Stimulated activated CD8-positive, alpha-beta memory T cell treated with anti-CD3 and anti-CD28 coated beads, Interleukin-4, amount 100 ng/mL, for 4 hours (primary cell): ENCODE data around the gene TXNDC15.
"Not testable (repeated sequence)": the region's sequence is repeated elsewhere in the genome, so short reads cannot be mapped to it uniquely, and the experiment has no call there.

ENCODE experiments used
- DNase-seq, 2 donors: peaks; one replicate each; pipeline ENCODE4 v3.0.0-alpha.2; 2020; ENCODE audit warnings: low read depth in 2 of 2, low spot score in 1 of 2

The TXNDC15 gene, protein sequence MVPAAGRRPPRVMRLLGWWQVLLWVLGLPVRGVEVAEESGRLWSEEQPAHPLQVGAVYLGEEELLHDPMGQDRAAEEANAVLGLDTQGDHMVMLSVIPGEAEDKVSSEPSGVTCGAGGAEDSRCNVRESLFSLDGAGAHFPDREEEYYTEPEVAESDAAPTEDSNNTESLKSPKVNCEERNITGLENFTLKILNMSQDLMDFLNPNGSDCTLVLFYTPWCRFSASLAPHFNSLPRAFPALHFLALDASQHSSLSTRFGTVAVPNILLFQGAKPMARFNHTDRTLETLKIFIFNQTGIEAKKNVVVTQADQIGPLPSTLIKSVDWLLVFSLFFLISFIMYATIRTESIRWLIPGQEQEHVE

DNA sequence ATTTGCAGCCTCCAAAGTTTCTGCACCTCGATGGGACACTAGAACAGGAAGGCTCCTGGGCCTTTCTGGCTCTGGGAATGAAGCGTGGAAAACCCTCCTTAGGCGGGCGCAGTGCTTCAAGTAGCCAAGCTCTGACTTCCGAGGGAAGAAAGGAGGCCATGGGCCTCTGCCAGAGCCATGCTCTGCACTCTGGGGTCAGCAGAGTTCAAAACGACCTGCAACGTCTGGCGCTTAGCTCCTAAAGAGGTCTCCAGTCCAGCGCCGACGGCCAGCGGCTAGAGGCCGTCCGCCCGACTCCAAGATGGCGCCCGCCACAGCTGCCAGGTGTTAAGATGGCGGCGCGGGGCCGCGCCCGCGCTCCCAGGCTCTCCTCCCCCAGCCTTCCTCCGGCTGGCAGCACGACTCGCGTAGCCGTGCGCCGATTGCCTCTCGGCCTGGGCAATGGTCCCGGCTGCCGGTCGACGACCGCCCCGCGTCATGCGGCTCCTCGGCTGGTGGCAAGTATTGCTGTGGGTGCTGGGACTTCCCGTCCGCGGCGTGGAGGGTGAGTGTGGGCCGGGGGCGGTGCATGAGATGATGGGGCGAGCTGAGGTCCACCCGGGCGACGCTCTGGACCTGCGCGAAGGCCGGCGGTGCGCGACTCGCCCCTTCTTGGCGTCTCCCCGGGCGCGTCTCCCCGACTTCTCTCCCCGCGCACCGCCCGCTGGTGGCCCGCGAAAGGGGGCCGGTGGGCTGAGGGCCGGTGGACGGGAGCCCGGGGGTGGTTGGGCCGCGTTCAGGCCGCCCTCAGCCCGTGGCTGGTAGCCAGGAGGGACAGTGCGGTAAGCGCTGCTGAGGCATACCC lies at the start of gene TXNDC15:
Gene TXNDC15, plus strand, starts transcription at position 385 of the 844 bp plus-strand sequence. Its CDS starts 57 bp downstream, at position 442.
- DNase-seq = peak; percentile 40 to 63

DNA sequence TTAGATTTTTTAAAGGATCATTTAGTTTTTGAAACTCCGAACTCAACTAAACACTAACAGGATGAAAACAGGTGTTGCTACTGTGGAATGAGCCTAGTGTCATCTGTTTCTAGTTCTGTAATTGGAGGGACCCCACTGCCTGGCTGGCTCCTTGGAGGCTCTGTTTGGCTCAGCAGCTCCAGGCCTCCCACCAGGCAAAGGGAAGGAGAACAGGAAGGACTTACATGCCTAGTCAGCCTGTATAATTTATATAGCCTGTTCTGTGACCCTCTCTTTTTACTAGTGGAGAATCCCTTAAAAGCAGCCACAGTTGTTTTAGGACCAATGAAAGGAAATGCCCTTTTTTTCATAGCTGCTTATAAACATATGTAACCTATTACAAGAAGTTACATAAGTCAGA lies 49.5 kb upstream of the TXNDC15 start:
- DNase-seq = no peak

DNA sequence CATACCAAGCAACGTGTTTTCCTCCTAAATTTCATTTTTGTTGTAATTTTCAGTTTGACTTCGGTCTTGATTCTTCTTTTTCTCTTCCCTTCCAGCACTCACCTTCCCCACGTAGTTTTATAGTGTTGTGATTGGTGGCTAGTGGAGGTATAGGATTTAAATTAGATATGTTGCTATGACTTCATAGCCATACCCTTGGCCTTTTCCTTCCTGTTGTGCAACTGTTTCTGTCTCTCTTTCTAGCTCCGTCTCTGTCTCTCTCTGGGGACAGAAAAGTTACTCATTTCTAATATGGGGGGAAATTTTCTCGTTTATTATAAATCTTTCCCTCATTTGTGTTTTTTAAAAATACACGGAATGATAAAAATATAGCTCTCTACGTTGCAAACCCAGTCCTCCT lies 49.0 kb upstream of the TXNDC15 start:
- no peak for DNase-seq

DNA sequence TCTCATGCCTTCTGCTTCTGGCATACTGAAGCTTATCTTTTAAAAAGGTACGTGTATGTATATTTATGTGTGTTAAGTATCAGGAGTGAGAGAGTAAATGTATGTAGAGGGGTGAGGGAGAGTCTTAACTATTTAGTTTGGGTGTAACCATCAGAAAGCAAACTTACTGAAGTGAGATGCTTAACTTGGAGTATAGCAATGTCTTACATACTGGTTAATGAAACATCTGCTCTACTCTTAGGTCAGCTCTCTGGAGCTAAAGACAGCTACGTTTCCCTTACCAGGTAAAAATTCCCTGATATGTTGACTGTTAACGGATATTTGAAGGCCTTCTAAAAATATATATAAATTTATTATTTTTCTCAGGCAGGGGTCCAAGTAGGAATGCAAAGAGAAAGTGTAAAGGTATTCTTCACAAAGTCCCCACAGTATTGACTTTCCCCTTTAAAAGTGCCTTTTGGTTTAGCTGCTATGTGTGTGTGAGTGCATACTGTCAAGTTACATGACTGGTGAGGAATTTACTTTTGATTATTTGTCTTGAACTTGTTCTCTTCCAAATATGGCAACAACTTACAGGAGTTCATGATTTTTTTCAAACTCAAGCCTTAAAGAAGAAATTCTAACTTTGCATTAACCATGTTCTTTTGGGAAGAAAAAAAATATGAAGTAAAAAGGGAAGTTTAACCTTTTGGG lies 40.7 kb upstream of the TXNDC15 start:
- DNase-seq = no peak

DNA sequence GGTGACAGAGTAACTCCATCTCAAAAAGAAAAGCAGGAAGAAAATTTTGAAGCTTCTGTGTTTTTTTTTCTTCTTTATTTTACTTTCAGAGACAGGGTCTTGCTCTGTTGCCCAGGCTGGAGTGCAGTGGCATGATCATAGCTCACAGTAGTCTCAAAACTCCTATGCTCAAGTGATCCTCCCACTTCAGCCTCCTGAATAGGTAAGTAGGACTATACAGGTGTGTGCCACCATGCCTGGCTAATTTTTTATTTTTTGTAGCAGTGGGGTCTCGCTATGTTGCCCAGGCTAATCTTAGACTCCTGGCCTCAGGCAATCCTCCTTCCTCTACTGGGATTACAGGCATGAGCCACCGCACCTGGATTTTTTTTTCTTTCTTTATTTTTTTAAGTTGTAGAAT lies 38.5 kb upstream of the TXNDC15 start:
- no peak for DNase-seq

DNA sequence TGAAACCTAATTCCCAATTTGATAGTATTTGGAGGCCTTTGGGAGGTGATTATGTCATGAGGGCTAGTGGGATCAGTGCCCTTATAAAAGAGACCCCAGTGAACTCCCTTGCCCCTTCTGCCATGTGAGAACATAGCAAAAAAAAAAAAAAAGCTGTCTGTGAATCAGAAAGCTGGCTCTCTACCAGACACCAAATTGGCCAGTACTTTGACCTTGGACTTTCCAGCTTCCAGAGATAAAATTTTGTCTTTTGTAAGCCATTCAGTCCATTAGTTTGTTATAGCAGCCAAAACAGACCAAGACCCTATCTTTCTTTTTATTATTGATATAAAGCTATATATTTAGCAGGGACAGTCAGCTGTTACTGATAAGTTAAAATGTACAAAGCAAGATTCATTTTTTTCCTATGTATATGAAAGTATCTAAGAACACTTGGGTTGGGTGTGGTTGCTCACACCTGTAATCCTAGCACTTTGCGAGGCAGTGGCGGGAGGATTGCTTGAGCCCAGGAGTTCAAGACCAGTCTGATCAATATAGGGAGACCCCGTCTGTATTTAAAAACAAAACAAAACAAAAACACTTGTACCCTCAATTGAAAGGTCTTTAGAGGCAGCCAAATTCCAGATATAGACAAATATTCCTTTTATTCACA lies 36.5 kb upstream of the TXNDC15 start:
- DNase-seq = no peak

DNA sequence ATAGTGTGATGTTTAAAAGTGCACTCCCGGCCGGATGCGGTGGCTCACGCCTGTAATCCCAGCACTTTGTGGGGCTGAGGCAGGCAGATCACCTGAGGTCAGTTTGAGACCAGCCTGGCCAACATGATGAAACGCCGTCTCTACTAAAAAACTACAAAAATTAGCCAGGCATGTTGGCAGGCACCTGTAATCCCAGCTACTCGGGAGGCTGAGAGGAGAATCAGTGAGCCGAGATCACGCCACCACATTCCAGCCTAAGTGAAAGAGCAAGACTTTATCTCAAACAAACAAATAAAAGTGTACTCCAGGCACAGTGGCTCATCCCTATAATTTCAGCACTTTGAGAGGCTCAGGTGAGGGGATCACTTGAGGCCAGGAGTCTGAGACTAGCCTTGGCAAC lies 35.8 kb upstream of the TXNDC15 start:
- DNase-seq = not testable (repeated sequence)

DNA sequence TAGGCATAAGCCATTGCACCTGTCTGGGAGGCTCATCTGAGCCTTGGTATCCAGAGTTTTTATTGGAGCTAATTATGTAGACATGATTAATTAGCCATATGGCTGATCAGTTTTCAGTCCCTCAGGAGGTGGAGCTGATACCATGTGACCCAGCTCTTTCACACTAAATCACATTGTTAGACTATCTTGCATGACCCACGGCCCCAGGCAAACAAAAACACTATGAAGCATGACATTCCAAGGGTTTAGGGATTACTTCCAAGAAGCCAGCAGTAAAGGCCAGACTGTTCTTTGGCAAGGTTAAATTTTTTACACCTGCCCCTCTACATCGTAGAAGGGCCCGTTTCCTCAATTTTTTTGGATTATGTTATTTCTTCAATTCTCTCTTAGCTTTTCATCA lies 33.4 kb upstream of the TXNDC15 start:
- DNase-seq = no peak

DNA sequence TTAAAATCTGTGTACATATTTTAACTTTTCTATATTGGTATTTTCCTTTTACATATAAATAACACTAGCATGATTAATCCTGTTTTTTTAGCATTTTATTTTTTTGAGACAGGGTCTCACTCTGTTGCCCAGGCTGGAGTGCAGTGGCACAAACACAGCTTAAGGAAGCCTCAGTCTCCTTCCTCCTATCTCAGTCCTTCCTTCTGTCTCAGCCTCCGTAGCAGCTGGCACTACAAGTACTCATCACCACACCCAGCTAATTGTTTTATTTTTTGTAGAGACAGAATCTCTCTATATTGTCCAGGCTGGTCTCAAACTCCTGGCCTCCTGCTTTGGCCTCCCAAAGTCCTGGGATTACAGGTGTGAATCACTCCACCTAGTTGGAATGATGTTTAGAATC lies 29.9 kb upstream of the TXNDC15 start:
- no peak for DNase-seq

DNA sequence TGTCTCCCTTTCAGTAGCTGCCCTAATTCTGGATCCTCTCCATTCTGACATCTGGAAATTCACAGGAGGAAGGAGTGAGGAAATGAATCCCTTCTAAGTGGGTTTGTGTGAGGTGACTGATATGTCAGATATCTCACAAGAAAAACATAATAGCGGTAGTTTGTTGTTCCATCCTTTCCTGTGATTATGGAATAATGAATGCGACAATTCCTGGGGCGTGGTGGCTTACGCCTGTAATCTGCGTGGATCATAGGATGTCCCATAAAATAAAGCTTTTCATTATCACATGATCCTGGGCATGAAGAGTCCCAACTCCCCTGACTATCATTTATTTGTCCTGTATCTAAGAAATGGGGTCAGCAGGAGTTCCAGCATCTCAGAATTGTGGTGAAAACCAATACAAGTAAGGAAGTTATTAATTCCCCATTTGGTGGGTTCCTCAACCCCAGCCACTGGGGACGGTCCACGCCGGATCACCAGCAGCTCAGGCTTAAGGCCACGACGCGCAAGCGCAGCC lies 28.8 kb upstream of the TXNDC15 start:
- DNase-seq = no peak

DNA sequence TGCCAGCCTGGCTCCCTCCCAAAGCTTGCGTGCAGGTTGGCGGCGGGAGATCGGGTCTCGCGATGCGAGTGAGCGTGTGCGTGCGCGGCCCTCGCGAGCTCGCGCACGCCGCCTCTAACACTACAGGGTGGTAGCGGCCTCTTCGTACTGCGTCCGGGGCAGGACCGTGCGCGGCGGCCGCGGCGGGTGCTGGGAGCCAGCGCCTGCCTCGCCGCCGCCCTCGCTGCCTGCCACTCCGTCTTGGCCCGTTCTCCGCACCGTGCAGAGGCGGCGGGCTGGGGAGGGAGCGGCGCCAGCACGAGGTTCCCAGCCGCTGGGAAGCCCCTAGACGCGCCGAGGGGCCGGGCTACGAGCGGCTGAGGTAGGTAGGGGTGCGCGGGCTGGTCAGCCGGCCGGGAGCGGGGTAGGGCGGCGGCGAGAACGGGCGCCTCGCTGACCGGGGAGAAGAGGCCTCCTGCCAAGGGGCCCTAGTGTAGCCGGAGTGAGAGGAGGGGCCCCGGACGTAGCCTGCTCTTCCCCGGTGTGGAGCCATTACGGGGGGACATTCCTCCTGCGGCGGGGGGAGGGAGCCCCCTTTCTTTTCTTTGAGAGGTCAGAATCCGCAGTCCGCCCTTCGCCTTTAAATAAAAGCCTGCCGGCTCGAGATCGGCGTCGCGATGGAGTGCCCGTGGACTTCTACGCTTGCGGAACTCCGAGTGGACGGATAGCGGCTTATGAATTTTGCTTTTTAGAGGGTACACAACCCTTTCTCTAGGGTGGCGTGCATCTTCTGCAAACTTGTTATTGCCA lies 28.1 kb upstream of the TXNDC15 start, which contains the start of gene C5orf24:
Gene C5orf24, plus strand, starts transcription at position 117 of the 789 bp plus-strand sequence. CDS start 8,933 bp downstream, outside the sequence.
- peak; percentile 78 to 84 for DNase-seq

DNA sequence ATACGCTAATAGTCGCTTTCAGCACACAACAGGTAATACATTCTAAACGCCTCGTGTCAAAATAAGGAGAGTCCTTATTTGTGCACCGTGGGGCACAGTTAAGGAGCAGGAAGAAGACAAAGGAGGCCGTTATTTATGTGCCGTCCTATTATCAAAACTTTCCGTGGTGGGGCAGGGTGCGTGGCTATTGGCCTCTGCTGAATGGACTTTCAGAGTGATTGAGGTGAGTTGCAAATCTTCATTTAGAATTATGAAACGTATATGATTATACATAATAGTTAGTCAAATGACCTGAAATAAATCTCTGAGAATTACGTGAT lies 27.6 kb upstream of the TXNDC15 start:
- DNase-seq = no peak

DNA sequence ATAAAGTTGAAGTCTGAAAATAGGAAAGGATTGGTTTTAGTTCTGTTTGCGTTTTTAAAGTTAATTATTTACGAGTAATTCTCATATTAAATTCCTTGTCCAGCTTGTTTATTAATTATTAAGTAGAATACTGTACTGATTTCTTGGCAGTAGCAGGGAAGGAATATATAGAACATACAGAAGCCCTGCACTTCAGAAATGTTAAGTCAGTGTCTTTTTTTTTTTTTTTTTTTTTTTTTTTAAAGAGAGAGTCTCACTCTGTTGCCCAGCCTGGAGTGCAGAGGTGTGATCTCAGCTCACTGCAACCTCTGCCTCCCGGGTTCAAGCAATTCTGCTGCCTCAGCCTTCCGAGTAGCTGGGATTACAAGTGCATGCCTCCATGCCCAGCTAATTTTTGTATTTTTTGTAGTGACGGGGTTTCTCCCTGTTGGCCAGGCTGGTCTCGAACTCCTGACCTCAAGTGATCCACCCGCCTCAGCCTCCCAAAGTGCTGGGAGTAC lies 24.7 kb upstream of the TXNDC15 start:
- not testable (repeated sequence) for DNase-seq

DNA sequence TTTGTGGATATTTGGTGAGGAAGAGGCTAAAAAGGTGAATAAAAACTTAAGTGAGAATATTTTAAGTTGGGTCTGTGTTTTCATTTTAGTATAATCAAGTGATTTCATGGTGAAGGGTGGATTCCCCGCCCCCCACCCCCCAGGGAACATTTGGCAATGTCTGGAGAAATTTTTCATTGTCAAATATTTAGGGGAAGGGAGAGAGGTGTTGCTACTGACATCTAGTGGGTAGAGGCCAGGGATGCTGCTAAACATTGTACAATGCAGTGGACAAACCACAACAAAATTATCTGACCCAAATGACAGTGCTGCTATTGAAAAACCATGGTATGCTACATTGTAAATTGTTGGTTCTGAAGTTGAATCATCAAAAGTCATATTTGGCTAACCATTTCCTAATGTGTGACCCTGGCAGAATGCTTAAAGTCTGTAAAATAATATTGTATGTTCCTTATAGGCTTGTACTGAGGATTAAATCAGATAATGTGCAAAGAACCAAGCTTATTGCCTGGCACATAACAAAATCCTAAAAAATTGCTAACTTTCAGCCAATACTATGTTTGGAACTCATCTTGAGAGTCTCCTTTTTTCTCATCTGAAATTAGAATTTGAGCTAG lies 22.8 kb upstream of the TXNDC15 start:
- no peak for DNase-seq

DNA sequence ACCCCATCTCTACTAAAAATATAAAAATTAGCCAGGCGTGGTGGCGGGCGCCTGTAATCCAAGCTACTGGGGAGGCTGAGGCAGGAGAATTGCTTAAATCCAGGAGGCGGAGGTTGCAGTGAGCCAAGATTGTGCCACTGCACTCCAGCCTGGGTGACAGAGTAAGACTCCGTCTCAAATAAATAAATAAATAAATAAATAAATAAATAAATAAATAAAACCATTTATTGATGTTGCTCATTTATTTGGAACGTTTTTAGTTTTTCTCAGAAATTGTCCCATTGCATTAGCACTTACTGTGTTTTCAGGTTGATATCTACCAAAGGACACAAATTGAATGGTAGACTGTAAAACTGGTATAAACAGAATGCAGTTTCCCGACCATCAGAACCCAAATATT lies 17.7 kb upstream of the TXNDC15 start:
- not testable (repeated sequence) for DNase-seq

DNA sequence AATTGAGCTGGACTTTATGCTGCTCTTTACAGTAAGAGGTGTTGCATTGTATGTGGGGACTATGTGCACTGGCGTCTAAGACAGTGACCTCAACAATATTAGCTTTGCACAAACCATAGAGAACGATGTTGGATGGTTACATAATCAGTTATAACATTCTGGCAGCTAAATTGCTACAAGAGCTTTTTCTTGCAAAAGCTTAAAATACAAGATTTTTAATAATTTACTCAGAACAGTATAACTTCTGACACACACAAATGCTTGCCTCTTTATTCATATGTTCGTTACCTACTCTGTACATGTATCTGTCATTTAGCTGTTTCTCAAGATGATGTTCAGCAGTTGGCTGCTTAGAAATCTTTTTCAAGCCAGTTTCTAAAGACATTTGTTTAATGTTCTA lies 16.8 kb upstream of the TXNDC15 start:
- no peak for DNase-seq

DNA sequence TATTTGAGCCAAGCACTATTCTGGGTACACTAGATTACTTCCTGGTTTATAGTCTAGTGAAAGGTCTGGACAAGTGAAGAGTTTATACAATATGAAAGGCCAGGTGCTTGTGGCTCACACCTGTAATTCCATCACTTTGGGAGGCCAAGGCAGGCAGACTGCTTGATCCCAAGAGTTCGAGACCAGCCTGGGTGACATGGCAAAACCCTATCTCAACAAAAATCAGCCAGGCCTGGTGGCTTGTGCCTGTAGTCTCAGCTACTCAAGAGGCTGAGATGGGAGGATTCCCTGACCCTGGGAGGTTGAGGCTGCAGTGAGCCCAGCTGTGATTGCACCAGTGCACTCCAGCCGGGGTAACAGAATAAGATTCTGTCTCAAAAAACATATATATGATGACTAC lies 9.5 kb upstream of the TXNDC15 start:
- DNase-seq = no peak

DNA sequence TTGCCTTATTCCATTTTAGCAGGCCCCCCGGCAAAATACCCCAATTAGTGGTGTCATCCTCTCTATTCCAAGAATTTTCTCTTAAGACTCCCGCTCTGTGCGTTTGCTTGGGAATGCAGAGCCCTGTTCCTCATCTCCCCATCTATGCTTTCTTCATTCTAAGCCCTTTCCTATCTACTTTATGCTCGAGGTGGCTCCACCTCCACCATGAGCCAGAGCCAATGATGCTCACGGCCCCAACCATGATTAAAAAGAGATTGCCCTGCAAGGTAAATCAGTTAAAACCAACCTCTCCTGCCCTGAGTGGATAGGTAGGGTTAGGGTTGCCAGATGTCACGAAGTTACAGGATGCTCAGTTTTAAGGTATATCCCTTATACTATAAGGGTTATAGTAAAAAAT lies 677 bp upstream of the TXNDC15 start:
- no peak for DNase-seq

DNA sequence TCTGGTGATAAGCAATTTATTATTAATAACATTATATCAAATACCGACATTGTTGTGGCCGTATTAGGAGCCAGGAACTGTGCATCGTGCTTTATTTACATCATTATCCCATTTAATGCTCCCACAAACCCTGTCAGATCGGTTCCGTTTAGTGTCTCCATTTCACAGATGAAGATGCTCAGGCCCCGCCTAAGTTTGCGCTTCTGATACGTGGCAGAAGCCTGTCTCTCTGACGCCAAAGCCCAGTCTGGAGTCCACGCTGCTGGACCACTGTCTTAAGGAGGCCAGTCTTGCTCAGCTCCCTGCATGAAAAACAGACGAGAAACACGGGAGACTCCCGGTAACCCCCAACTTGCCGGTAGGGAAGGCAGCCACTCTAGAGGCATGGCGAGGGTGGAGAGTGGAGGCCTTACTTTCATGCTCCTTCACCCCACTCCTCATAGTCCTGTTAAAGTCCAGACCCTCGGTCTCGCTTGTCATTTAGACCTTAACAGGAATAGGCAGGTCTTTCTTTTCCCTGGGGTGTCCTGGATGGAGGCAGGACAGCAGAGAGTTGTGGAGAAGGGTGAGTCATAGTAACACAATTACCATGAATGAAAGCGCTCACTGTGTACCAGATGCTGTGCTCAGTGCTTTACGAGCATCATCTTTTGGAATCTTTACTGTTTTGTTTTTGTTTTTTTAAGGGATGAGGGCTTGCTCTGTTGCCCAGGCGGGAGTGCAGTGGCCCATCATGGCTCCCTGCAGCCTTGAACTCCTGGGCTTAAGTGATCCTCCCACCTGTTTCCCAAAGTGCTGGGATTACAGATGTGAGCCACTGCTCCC lies 872 bp downstream of the TXNDC15 start:
- DNase-seq = no peak
